Stimulated activated naive CD4-positive, alpha-beta T cell treated with Interleukin-2 at 50 U/mL for 16 hours (primary cell): ENCODE results near the gene NFIX.

Source experiments
- DNase-seq: peaks from one replicate; lab custom pipeline; 2025; lab: John Stamatoyannopoulos, UW

The NFIX gene

GRCh38 chr19:13074378-13074777, 79.1 kb downstream of the NFIX start:
- DNase-seq = no peak

DNA sequence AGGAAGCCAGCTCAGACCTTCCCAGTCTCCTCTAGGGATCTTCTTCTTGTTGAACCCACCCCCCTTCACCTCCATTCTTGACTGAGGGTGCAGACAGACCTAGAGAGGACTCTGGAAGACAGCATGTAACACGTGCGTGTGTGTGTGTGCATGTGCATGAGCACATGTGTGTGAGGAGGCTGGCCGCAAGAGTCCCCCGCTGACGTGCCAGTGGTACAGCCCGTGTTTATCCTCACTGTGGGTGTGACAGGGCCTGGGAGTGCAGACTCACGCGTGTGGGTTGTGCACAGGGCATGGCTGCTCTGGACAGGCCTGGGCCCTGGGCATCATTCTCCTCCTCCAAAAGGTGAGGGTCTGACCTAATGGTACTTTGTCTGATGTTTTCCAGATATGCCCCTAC, 81.0 kb downstream of the NFIX start:
- no peak for DNase-seq

DNA sequence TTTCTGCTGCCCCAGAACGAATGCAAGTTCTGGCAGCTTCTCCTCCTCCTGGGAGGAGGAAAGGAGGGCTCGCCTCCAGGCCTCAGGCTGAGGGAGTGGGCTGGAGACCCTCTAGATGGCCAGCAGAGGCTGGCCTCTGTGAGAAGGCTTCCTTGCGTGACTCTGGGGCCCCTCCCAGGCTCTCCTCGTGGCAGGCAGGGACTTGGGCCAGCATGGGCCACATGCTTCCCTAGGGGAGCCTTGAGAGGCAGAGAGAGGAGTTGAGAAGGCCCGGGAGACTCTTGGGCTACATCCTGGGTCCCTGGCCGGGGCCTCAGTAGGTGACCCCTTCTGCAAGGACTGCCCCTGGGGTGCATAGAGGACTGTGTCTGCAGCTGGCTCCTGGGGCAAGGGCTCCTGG, 81.5 kb downstream of the NFIX start:
- no peak for DNase-seq

- no peak for DNase-seq
These were observed 82.0 kb downstream of the NFIX start for GRCh38 chr19:13077240-13077639.

DNA sequence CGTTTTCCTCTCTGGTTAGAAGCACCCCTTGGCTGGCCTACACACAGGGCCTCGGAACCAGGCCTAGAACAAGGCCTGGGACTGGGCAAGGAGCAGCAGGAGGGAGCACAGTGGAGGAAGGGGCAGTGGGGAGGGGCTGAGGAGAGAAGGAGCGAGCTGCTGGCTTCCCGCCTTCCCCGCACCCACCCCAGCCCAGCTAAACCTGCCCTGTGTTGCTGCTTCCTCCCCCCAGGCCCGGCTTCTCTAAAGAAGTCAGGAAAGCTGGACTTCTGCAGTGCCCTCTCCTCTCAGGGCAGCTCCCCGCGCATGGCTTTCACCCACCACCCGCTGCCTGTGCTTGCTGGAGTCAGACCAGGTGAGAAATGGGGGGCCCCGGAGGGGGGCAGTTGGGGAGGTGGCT, 83.1 kb downstream of the NFIX start:
- DNase-seq = no peak

DNA sequence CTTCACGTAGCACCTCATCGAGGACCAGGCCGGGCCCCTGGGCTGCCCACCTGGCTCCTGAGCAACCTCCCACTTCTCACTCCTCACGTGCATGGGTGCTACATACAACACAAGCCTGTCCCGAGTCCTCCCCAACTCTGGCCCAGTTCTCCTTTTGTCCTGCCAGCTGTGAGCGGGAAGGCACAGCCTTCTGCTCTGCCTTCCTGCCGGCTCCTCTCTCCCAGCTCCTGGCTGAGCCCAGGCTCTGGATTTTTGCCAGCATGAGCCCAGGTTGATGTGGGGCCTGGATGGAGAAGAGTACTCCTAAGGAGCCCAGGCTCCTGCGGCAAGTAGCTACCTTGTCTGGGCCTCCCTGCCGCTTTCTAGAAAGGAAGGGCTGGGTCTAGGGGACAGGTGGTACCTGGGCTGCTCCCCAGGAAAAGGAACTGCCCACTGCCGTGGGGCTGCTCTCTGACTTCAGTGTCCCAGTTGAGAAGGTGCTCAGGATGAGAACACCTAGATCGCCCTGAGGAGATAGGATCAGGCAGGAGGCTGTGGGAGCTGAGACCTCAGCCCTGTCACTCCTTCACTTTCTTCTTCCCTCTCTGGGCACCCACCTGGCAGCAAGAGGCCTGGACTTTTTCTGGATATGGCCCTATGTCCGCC, 83.7 kb downstream of the NFIX start:
- DNase-seq = no peak

DNA sequence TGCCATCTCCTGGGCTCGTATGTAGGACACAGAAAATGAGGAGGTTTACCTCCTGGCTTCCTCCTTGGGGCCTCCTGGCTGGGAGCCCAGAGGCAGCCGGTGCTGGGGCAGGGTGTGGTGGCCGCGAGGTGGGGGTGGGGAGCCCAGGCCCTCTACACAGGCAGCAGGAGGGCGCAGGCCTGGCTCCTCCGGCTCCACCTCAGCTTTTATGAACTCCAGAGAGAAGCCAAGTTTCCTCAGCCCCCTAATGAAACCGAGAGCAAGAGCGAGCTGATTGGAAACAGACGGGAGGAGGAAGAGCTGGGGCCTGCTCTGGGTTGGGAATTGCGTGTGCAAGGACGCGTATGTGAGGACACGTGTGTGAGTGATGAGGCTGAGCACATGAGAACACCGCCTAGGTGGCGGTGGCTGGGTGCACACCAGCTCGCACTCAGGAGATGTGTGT, 84.3 kb downstream of the NFIX start:
- no peak for DNase-seq

- DNase-seq = no peak
These were observed 87.1 kb downstream of the NFIX start for GRCh38 chr19:13082192-13083007.

GRCh38 chr19:13083008-13083404, 87.7 kb downstream of the NFIX start:
- no peak for DNase-seq

- DNase-seq = no peak
These were observed 88.4 kb downstream of the NFIX start for GRCh38 chr19:13083627-13084026.

GRCh38 chr19:13085666-13086065, 90.4 kb downstream of the NFIX start:
- DNase-seq = no peak

- no peak for DNase-seq
These were observed 91.1 kb downstream of the NFIX start for GRCh38 chr19:13086341-13086740.

GRCh38 chr19:13087295-13087694, 92.0 kb downstream of the NFIX start:
- no peak for DNase-seq

DNA sequence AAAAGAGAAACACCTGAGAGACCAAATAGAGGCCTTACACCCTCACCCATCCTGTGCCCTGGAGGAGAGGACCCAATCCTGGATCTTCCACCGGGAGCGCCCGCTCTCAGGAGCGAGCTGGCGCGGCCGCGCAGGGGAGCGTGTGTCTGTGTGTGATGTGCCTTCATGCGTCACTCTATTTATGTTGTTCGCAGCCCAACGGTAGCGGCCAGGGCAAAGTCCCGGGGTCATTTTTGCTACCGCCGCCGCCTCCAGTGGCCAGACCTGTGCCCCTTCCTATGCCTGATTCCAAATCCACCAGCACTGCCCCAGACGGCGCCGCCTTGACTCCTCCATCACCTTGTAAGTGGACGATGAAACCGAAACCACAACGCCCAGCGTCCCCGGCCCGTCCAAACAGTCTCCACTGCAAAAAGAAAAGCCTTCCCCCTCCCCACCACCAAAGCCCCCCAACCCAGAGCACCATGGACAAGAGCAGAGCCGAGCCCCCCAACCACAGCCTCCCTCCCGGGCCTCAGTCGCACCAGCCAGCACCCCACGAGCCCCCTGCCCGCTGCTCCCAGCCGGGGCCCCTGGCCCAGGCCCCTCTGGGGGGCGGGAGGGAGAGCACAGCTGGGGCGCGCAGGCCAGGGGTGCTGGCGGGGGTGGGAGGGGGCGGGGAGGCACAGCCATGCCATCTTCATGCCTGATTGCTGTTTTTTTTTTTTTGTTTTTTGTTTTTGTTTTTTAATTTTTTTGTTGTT, 92.7 kb downstream of the NFIX start:
- DNase-seq = no peak

- DNase-seq = no peak
These were observed 94.0 kb downstream of the NFIX start for GRCh38 chr19:13089139-13089856.

- no peak for DNase-seq
These were observed 94.7 kb downstream of the NFIX start for GRCh38 chr19:13089857-13090507.

GRCh38 chr19:13090511-13091231, 95.4 kb downstream of the NFIX start:
- no peak for DNase-seq

- no peak for DNase-seq
These were observed 96.3 kb downstream of the NFIX start for GRCh38 chr19:13091400-13092157.

DNA sequence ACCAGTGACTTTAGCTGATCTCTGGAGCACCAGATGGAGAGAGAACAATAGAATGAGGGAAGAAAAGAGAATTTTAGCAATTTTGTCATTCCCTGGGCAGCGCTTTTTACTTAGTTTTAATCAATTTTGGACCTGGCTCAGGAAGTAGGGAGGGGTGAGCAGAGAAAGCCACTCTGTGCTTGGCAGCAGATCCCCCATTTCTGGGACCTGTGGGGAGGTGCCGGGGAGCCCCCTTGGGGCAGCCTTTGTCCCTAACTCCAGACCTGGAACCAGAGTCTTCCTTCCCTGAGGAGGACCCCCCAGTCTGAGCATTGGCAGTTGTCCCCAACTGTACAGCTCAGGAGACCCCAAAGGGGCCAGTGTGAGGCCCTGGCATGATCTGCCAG, 96.9 kb downstream of the NFIX start:
- no peak for DNase-seq

DNA sequence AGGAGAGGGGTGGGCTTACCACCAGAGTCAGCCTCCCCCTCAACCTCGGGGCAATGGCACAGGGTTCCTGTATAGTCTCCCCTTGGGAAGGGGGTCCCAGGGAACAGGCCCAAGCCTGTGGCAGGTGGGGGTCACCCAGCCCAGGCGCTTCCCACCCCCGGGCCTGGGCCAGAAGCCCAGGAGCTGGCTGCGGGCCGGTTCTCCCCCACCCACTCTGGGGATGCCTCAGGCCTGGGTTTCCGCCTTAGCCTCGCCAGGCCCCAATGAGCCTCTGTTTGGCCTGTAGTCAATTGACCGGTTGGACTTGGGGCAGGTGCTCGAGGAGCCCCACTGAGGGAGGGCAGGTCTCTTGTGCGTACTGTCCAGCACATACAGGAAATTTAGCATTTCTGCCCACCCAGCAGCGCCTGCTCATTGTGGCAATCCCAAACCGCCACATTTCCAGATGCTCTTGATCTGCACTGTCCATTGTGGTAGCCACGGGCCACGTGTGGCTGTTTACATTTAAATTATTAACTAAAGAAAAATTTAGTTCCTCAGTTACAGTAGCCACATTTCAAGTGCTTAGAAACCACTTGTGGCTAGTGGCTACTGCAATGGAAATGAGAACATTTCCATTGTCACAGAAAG, 97.4 kb downstream of the NFIX start:
- DNase-seq = no peak
